IMR-90 (cell line): ENCODE results near the gene ZNF280A. TPM values are rescaled to one million over a fixed set of nuclear protein-coding genes. Genes with fewer than 3 reads are reported as not detected.

ENCODE experiments used
- ATAC-seq: fragments of 200-7000 bp; cut with Tn5 transposase; 2 replicates; pipeline ENCODE4 v1.9.1; 2020; ENCODE audit warnings: low read depth, mild to moderate bottlenecking, moderate library complexity
- BruUV-seq: library from RNA; stranded (reverse); fragments of 400-500 nt; replicated peaks from 2 replicates; lab custom pipeline; 2021; lab: Mats Ljungman, UMichigan
- CTCF ChIA-PET: fragments of 300-600 bp; formaldehyde crosslinking; extraction: SDS; loops from one replicate; lab custom pipeline; 2021; ENCODE audit warnings: antibody characterized with exemption; lab: Yijun Ruan, JAX
- POLR2A ChIA-PET: fragments of 300-600 bp; sonication (Branson Sonifier 250); formaldehyde crosslinking; loops from one replicate; lab custom pipeline; 2022; ENCODE audit warnings: antibody characterized with exemption; ENCODE audit not compliant: unreplicated experiment; lab: Charles Lee
- DNase-seq: peaks from one replicate; pipeline ENCODE4 v3.0.0; 2013
- H2AFZ ChIP-seq: replicated peaks from 2 replicates; pipeline ENCODE3; 2013; ENCODE audit warnings: low read length, mild to moderate bottlenecking; ENCODE audit not compliant: poor library complexity
- H2AK5ac ChIP-seq: 2 replicates; pipeline ENCODE4 v1.6.1; 2013; ENCODE audit warnings: low read depth, low read length, inconsistent platforms
- H2AK9ac ChIP-seq: replicated peaks from 2 replicates; pipeline ENCODE3; 2013; ENCODE audit warnings: mild to moderate bottlenecking, low read depth, low read length, moderate library complexity; ENCODE audit not compliant: poor library complexity
- H2BK120ac ChIP-seq: 2 replicates; pipeline ENCODE4 v1.6.1; 2013; ENCODE audit warnings: low read depth, low read length, inconsistent platforms
- H2BK15ac ChIP-seq: 3 replicates; pipeline ENCODE4 v1.6.1; 2013; ENCODE audit warnings: low read depth, low read length, inconsistent platforms
- H2BK20ac ChIP-seq: 2 replicates; pipeline ENCODE4 v1.6.1; 2013; ENCODE audit warnings: low read depth, mild to moderate bottlenecking, inconsistent platforms, low read length, moderate library complexity
- H2BK5ac ChIP-seq: 2 replicates; pipeline ENCODE4 v1.6.1; 2013; ENCODE audit warnings: mild to moderate bottlenecking, low read depth, low read length, inconsistent platforms; ENCODE audit not compliant: poor library complexity, severe bottlenecking
- H3K14ac ChIP-seq: replicated peaks from 2 replicates; pipeline ENCODE4 v1.6.1; 2013; ENCODE audit warnings: low read depth, low read length, inconsistent platforms
- H3K18ac ChIP-seq: 2 replicates; pipeline ENCODE4 v1.6.1; 2013; ENCODE audit warnings: low read depth, low read length, control low read depth
- H3K23ac ChIP-seq: 2 replicates; pipeline ENCODE4 v1.6.1; 2013; ENCODE audit warnings: low read depth, low read length, inconsistent platforms
- H3K27ac ChIP-seq: 2 replicates; pipeline ENCODE4 v1.5.1; 2013; ENCODE audit warnings: mild to moderate bottlenecking, control low read depth, low read length; ENCODE audit not compliant: insufficient read depth
- H3K27me3 ChIP-seq: 2 replicates; pipeline ENCODE4 v1.6.1; 2013; ENCODE audit warnings: low read length; ENCODE audit not compliant: control insufficient read depth, insufficient read depth
- H3K36me3 ChIP-seq: 2 replicates; pipeline ENCODE4 v1.6.1; 2013; ENCODE audit warnings: low read length, mixed read lengths; ENCODE audit not compliant: control insufficient read depth, insufficient read depth
- H3K4ac ChIP-seq: 2 replicates; pipeline ENCODE4 v1.6.1; 2013; ENCODE audit warnings: low read depth, low read length, inconsistent platforms
- H3K4me1 ChIP-seq: 2 replicates; pipeline ENCODE4 v1.6.1; 2013; ENCODE audit warnings: low read length, mixed read lengths; ENCODE audit not compliant: control insufficient read depth, insufficient read depth
- H3K4me2 ChIP-seq: 2 replicates; pipeline ENCODE4 v1.6.1; 2013; ENCODE audit warnings: low read depth, mild to moderate bottlenecking, control low read depth, low read length, moderate library complexity
- H3K4me3 ChIP-seq: 2 replicates; pipeline ENCODE4 v1.5.1; 2013; ENCODE audit warnings: low read depth, mild to moderate bottlenecking, control low read depth, low read length, moderate library complexity; ENCODE audit not compliant: insufficient read depth
- H3K56ac ChIP-seq: 2 replicates; pipeline ENCODE4 v1.6.1; 2013; ENCODE audit warnings: low read length, inconsistent platforms; ENCODE audit not compliant: insufficient read depth; ENCODE audit errors: extremely low read depth
- H3K79me1 ChIP-seq, 2 experiments: 2 replicates each; pipeline ENCODE4 v1.6.1; 2013; ENCODE audit warnings: low read length in 2 of 2, inconsistent platforms in 1 of 2, low read depth in 1 of 2
- H3K9ac ChIP-seq: 2 replicates; pipeline ENCODE4 v1.6.1; 2013; ENCODE audit warnings: low read depth, low read length, control low read depth
- H3K9me1 ChIP-seq: 2 replicates; pipeline ENCODE4 v1.6.1; 2013; ENCODE audit warnings: low read length, inconsistent platforms; ENCODE audit not compliant: insufficient read depth
- H3K9me3 ChIP-seq: 2 replicates; pipeline ENCODE4 v1.6.1; 2013; ENCODE audit warnings: low read length; ENCODE audit not compliant: control insufficient read depth, insufficient read depth
- H4K20me1 ChIP-seq: 2 replicates; pipeline ENCODE4 v1.6.1; 2013; ENCODE audit warnings: low read length, inconsistent platforms; ENCODE audit not compliant: insufficient read depth
- H4K5ac ChIP-seq: 2 replicates; pipeline ENCODE4 v1.6.1; 2013; ENCODE audit warnings: mild to moderate bottlenecking, low read depth, low read length, control low read depth
- H4K8ac ChIP-seq, 2 experiments: 2 replicates each; pipeline ENCODE4 v1.6.1; 2013; ENCODE audit warnings: low read depth in 2 of 2, low read length in 2 of 2, control low read depth in 1 of 2, inconsistent platforms in 1 of 2
- H4K91ac ChIP-seq: 2 replicates; pipeline ENCODE4 v1.6.1; 2013; ENCODE audit warnings: low read depth, low read length, inconsistent platforms; ENCODE audit not compliant: insufficient read depth
- BHLHE40 ChIP-seq: fragments of 150-350 bp; IDR thresholded peaks from 2 replicates; pipeline ENCODE4 v1.6.1; 2016; ENCODE audit warnings: mild to moderate bottlenecking, low read depth, low read length
- CEBPB ChIP-seq: IDR thresholded peaks from 2 replicates; pipeline ENCODE4 v1.6.1; 2012; ENCODE audit warnings: low read depth, low read length, improper control_type of control experiment
- CHD1 ChIP-seq: IDR thresholded peaks from 2 replicates; pipeline ENCODE4 v1.6.1; 2012; ENCODE audit warnings: low read depth, low read length, improper control_type of control experiment
- FOS ChIP-seq: fragments of 150-350 bp; IDR thresholded peaks from 2 replicates; pipeline ENCODE4 v1.6.1; 2016; ENCODE audit warnings: low read depth, low read length
- MAFK ChIP-seq: IDR thresholded peaks from 2 replicates; pipeline ENCODE4 v1.6.1; 2012; ENCODE audit warnings: low read depth, low read length, improper control_type of control experiment
- MAZ ChIP-seq: IDR thresholded peaks from 2 replicates; pipeline ENCODE4 v1.6.1; 2012; ENCODE audit warnings: low read depth, mild to moderate bottlenecking, low read length, improper control_type of control experiment, moderate library complexity, borderline replicate concordance
- MXI1 ChIP-seq: IDR thresholded peaks from 2 replicates; pipeline ENCODE4 v1.6.1; 2012; ENCODE audit warnings: low read depth, mild to moderate bottlenecking, low read length, moderate library complexity, borderline replicate concordance
- NFE2L2 ChIP-seq: fragments of 150-350 bp; IDR thresholded peaks from 2 replicates; pipeline ENCODE4 v1.6.1; 2016; ENCODE audit warnings: low read depth, mild to moderate bottlenecking, low read length
- POLR2A ChIP-seq: IDR thresholded peaks from 2 replicates; pipeline ENCODE4 v1.6.1; 2012; ENCODE audit warnings: mild to moderate bottlenecking, low read depth, low read length
- RAD21 ChIP-seq: IDR thresholded peaks from 2 replicates; pipeline ENCODE4 v1.6.1; 2012; ENCODE audit warnings: low read length, improper control_type of control experiment
- RCOR1 ChIP-seq: IDR thresholded peaks from 2 replicates; pipeline ENCODE4 v1.6.1; 2012; ENCODE audit warnings: mild to moderate bottlenecking, low read length, improper control_type of control experiment; ENCODE audit not compliant: insufficient replicate concordance
- RFX5 ChIP-seq: IDR thresholded peaks from 2 replicates; pipeline ENCODE4 v1.8.0; 2012; ENCODE audit warnings: low read depth, mild to moderate bottlenecking, low read length, moderate library complexity
- SMC3 ChIP-seq: fragments of 150-350 bp; IDR thresholded peaks from 2 replicates; pipeline ENCODE4 v1.6.1; 2016; ENCODE audit warnings: low read depth, mild to moderate bottlenecking, antibody characterized with exemption, low read length, moderate library complexity
- WGBS, 2 experiments: methylation state at CpG; one replicate each; pipeline versions ENCODE4 v1.1.5 to v1.1.7; 2013; ENCODE audit warnings: missing lambda C conversion rate in 2 of 2; ENCODE audit not compliant: insufficient read length in 1 of 2; ENCODE audit errors: extremely low coverage in 2 of 2; 5-methylcytosine and 5-hydroxymethylcytosine counted together
- dilution Hi-C: fragments of 300-500 bp; cut with HindIII; formaldehyde crosslinking; loops from one replicate; pipeline ENCODE4 v1.14.3; 2018; ENCODE audit warnings: low sequenced_read_pairs; ENCODE audit not compliant: unreplicated experiment
- in situ Hi-C: fragments of 300-500 bp; cut with MboI; formaldehyde crosslinking; loops from 3 replicates; pipeline ENCODE4 v1.14.3; 2019; ENCODE audit warnings: low sequenced_read_pairs, inconsistent platforms, mixed read lengths
- intact Hi-C: fragments of 100-400 bp; cut with micrococcal nuclease; formaldehyde crosslinking; loops from 2 replicates; pipeline ENCODE4 v1.10.0; 2022
- polyA plus RNA-seq, 3 experiments: library from polyadenylated mRNA; depleted of rRNA; stranded (reverse); fragments of >200 nt; gene quantifications; 2 replicates each; pipeline ENCODE4 v1.2.3, GENCODE V29; 2012; ENCODE audit warnings: low replicate concordance in 1 of 3
- total RNA-seq: library from RNA; depleted of rRNA; stranded (reverse); fragments of >200 nt; gene quantifications from 2 replicates; pipeline ENCODE4 v1.2.3, GENCODE V29; 2012
- TF ChIP-seq, protein P1 (sequence below): conservative IDR thresholded peaks from 2 replicates; pipeline ENCODE4 v1.5.1; 2012; ENCODE audit warnings: mild to moderate bottlenecking, low read depth, low read length, improper control_type of control experiment
- TF ChIP-seq, protein P2 (sequence below): fragments of 150-350 bp; IDR thresholded peaks from 2 replicates; pipeline ENCODE4 v1.6.1; 2016; ENCODE audit warnings: low read depth, mild to moderate bottlenecking, low read length, moderate library complexity, borderline replicate concordance
- TF ChIP-seq, protein P3 (sequence below): fragments of 150-350 bp; IDR thresholded peaks from 2 replicates; pipeline ENCODE4 v1.6.1; 2017; ENCODE audit warnings: mild to moderate bottlenecking, antibody characterized with exemption, low read length, low read depth

ZNF280A gene
- total and polyA plus RNA-seq, 2 of the 4 experiments (the other 2 are of a cell fraction): not detected

DNA sequence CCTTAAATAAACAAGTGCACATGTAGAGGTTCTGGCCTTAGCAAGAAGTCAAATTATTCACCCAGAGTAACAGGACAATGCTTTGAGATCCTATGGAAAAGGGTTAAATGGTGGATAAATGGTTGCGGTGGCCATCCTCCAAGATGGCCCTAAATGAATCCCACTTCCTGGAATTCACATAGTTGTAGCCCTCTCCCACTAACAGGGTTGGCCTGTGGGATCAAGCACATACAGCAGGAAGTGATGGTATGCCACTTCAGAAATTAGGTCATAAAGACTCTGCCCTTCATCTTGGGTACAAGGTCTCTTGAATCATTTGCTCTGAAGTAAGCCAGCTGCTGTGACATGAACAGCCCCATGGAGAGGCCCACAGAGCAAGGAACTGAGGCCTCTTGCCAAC lies 13.3 kb downstream of the ZNF280A start:
- BruUV-seq: no TSS peak
- no peak overlapping the region for H2BK20ac ChIP-seq
- H2AK9ac ChIP-seq: no peak overlapping the region
- no peaks in the 10 kb centered on the region for H4K20me1 ChIP-seq
- H4K8ac ChIP-seq: no peak overlapping the region
- no peak overlapping the region for H4K91ac ChIP-seq
- ChIA-PET CTCF (interaction anchor here (0.8 kb wide), 1 partner anchor 17 kb away, joined by 4 read pairs; no protein-coding TSS in a partner anchor), POLR2A (no interaction called here)
- no peaks in the 10 kb centered on the region for H3K36me3 ChIP-seq
- intact Hi-C loops (no loop called here), dilution Hi-C loops (no loop called here), in situ Hi-C loops (no loop called here)
- H2BK120ac ChIP-seq: no peak overlapping the region
- H3K9me3 ChIP-seq: no peaks in the 10 kb centered on the region
- H2AK5ac ChIP-seq: no peak overlapping the region
- H3K4me2 ChIP-seq: no peak overlapping the region
- TF ChIP-seq MAFK (no peak), RFX5 (no peak), MXI1 (no peak), FOS (no peak), SMC3 (no peak), MAZ (no peak), CEBPB (no peak), RCOR1 (no peak), NFE2L2 (no peak), CHD1 (no peak), POLR2A (no peak), RAD21 (no peak), BHLHE40 (no peak)
- TF ChIP-seq, protein P1, sequence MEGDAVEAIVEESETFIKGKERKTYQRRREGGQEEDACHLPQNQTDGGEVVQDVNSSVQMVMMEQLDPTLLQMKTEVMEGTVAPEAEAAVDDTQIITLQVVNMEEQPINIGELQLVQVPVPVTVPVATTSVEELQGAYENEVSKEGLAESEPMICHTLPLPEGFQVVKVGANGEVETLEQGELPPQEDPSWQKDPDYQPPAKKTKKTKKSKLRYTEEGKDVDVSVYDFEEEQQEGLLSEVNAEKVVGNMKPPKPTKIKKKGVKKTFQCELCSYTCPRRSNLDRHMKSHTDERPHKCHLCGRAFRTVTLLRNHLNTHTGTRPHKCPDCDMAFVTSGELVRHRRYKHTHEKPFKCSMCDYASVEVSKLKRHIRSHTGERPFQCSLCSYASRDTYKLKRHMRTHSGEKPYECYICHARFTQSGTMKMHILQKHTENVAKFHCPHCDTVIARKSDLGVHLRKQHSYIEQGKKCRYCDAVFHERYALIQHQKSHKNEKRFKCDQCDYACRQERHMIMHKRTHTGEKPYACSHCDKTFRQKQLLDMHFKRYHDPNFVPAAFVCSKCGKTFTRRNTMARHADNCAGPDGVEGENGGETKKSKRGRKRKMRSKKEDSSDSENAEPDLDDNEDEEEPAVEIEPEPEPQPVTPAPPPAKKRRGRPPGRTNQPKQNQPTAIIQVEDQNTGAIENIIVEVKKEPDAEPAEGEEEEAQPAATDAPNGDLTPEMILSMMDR: no peak
- TF ChIP-seq, protein P2, sequence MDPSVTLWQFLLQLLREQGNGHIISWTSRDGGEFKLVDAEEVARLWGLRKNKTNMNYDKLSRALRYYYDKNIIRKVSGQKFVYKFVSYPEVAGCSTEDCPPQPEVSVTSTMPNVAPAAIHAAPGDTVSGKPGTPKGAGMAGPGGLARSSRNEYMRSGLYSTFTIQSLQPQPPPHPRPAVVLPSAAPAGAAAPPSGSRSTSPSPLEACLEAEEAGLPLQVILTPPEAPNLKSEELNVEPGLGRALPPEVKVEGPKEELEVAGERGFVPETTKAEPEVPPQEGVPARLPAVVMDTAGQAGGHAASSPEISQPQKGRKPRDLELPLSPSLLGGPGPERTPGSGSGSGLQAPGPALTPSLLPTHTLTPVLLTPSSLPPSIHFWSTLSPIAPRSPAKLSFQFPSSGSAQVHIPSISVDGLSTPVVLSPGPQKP: no peak
- TF ChIP-seq, protein P3, sequence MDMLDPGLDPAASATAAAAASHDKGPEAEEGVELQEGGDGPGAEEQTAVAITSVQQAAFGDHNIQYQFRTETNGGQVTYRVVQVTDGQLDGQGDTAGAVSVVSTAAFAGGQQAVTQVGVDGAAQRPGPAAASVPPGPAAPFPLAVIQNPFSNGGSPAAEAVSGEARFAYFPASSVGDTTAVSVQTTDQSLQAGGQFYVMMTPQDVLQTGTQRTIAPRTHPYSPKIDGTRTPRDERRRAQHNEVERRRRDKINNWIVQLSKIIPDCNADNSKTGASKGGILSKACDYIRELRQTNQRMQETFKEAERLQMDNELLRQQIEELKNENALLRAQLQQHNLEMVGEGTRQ: no peak
- WGBS, 2 experiments: no CpG with 5 or more reads among the region's 1 CpG
- H3K4me3 ChIP-seq: no peak overlapping the region
- DNase-seq (no peak), ATAC-seq (no peak)
- no peak overlapping the region for H4K5ac ChIP-seq
- no peak overlapping the region for H3K18ac ChIP-seq
- 0 out of 4 replicates have a peak, but pooled peaks cover 0 to 3% of the 10 kb centered on the region in 2 experiments for H3K79me1 ChIP-seq
- H3K14ac ChIP-seq: no peak overlapping the region
- H3K9ac ChIP-seq: no peak overlapping the region
- H3K23ac ChIP-seq: no peak overlapping the region
- no peak overlapping the region for H3K4ac ChIP-seq
- H2BK5ac ChIP-seq: no peak overlapping the region
- H2BK15ac ChIP-seq: no peak overlapping the region
- H2AFZ ChIP-seq: no peak overlapping the region
- H3K9me1 ChIP-seq: no peaks in the 10 kb centered on the region
- H3K56ac ChIP-seq: no peak overlapping the region
- no peak overlapping the region for H3K27ac ChIP-seq
- no peaks in the 10 kb centered on the region for H3K27me3 ChIP-seq
- no peaks in the 10 kb centered on the region for H3K4me1 ChIP-seq
